C1 segment of cervical spinal cord (tissue), 14 donors: Measurements from ENCODE around the gene ARHGAP18.

ENCODE experiments used
- DNase-seq, 14 donors: peaks; one replicate each; lab custom pipeline; 2025; lab: John Stamatoyannopoulos, UW

ARHGAP18 gene

DNA sequence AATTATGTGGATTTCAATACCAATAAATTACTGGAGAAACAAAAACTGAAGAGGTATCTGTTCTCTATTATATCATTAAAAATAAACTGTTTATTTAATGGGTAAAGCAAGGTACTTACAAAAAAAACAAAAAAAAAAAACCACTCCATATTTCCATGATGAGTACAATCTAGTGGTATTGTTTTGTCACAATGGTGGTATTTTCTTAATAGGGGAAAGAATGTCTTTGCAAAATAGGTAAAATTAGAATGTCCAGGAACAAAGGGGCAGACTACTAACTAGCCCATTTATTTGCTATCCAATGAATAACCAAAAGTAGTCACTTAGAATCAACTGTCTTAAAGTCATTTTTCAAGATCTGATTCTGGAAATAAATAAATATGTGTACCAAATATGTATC lies 92.0 kb downstream of the ARHGAP18 start:
- DNase-seq = no peak

DNA sequence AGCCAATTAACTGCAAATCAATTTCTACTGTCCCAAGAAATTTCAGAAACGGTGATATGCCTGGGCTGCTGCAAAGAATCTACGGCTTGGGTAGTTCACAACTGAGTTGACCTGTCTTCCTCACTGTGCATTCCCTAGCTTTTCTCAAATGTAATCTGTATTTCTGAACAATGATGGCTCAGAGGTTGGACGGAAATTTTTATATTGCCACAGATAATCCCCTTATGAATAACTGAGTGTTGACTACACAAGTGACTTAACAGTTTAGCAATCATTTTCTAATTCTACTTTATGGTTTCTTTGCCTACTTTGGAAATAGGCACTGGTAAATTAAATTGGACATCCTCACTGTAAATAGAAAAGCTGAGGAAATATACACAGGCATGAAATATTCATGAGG lies 94.5 kb downstream of the ARHGAP18 start:
- no peak for DNase-seq

DNA sequence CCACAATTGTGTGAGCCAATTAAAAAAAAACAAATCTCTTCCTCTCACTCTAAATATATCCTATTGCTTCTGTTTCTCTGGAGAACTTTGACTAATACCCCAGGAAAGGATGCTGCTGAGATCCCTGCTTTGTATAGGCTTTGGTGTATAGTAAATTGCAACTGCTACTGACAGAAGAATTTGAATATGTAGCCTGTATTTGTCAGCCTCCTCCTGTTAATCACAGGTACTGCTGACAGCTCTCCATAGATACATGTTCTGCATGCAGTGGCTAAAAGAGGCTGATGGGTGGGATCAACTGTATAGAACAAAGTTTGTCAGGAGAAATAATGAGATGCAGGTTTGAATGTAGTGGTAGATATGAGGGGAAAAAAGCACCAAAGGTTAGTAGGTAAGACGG lies 95.0 kb downstream of the ARHGAP18 start:
- no peak for DNase-seq

DNA sequence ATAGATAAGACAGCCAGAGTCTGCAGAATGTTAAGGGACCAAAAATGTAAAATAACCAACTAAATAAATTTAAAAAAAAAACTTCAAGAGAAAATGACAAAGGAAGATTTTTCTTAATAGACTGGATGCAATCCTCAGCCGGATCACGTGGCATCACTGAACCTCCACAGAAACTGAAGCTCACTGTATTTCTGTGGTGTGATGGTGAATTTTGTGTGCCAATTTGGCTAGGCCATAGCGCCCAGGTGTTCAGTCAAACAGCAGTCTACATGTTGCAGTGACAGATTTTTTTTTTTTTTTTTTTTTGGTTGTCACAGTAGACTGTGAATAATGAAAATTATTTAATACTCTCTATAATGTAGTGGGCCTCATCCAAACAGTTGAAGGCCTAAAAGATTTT lies 95.5 kb downstream of the ARHGAP18 start:
- DNase-seq = no peak

DNA sequence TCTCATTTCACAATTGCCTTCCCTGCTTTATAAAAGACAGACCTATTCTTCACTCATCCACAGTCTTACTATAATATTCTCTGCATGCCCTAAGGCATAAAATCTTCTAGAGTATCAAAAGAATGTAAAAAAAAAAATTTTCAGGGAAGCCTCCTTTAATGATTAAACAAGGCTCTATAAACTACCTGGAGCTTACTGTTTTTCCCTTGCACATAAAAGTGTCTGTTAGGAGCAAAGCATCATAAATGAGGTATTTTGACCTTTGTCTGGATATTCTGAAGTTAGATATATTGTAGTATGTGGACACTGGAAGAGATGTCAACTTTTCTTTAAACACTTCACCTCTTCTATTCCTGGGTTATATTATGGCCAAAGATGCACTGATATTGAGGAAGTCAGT lies 97.5 kb downstream of the ARHGAP18 start:
- DNase-seq = no peak

DNA sequence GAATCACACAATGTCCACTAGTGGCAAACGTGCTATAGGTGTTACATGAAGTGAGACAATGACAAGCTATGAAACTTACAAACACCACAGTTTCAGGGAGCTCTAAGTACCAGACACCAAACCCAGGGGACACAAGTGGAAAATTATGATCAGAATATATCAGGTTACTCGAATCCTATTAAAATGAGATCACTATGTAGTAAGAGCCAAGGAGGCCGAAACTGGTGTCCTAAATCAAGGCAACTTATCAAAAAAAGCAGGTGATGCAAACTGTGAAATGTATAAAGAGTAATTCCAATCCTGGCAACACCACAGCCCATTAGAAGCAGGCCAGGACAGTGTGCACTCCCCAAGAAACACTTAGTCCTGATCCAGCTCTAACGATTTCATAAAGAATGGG lies 100.3 kb downstream of the ARHGAP18 start:
- DNase-seq = no peak

DNA sequence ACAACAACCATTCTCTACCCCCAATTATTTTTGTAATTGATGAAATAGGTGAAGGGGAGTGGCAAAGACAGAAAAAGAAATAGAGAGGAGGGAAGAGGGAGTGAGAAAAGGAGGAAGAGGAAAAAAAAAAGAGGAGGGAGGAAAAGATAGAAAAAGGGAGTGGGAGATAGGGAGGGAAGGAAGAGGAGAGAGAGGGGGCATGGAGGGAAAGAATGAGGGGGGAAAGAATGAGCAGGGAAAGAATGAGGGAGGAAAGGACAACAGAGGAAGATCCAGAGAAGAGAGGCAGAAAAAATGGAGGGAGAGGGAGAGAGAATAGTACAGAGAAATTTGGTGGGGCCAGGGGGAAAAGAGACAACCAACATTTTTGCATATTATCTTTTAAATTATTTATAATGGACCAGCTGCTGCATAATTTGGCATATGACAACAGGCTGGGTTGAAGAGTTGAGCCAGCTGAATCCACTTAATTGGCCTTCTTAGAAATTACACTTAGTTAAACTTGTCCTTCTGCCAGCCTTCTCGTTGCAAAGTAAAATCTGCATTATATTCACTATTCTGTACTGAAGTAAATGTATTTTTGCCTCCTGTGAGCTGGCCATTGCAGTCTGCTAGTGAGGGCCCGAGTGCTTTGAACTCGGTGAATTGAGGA lies 101.0 kb downstream of the ARHGAP18 start:
- DNase-seq = no peak

DNA sequence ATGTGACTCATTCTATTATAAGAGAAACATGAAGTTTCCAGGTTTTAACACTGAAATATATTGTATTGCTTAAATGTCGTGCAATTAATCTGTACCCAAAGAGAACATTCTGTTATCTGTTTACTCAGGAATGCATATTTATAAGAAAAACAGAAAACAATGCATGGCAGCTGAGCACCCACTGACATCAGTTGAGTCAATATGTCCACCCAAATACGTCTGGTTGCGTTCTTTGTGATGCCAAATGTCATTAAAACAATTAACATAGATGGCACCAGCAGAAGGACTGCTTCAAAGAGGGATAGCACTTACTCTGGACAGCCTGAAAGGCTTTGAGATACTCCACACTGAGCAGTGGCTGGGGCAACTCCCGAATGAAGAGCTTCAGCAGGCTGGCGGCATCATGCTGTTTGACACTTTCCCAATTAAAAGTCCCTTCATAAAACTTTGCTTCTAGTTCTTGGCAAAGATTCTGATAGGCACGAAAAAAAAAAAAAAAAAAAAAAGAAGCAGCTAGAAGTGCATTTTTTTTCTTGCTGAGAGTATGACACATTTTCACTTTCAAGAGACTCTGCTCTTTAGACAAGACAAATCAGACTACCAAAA lies 102.3 kb downstream of the ARHGAP18 start:
- no peak for DNase-seq

DNA sequence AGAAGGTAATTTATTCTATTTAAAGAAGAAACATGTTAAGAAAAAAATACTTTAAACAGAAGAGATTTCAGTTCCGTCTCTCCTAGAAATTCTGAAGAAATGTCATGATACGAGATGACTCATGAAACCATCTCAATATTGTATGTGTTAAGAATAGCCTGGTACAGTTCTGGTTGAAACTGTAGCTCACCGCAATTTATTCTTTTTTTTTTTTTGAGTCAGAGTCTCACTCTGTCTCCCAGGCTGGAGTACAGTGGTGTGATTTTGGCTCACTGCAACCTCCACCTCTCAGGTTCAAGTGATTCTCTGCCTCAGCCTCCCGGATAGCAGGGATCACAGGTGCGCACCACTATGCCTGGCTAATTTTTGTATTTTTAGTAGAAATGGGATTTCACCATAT lies 103.3 kb downstream of the ARHGAP18 start:
- no peak for DNase-seq

DNA sequence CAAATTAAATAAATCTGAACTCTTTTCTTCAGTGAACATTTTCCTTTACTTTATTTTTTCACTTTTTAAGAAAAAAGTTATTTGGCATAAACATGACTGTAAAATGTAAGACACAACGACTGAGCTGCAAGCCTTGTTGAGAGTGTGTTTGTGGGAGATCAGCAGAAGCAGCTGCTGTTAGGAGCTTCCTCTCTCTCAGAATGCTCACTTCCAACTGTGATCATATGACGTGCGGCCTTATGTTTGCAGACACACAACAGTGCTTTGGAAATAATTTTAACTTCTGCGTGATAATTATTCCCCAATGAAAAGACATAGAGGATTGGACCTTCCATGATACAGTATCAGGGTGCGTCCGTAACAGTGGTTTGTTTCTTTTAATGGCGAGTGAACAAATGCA lies 104.0 kb downstream of the ARHGAP18 start:
- no peak for DNase-seq

DNA sequence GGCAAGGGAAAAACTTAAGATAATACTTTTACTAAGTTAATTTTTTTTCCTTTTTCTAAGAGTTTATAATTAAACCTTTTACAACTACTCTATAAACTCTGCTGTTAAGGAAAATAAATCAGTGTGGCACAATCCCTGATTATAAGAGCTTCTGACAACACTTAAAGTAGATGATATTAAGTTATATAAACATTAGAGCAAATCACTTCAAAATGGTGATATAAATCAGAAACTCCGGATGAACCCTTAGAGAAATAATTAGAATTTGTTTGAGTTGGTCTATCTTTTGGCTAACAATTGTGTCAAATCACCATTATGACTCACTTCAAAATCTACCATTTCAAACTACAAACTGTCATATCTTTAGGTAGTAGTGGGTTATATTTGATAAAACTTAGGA lies 104.9 kb downstream of the ARHGAP18 start:
- no peak for DNase-seq

DNA sequence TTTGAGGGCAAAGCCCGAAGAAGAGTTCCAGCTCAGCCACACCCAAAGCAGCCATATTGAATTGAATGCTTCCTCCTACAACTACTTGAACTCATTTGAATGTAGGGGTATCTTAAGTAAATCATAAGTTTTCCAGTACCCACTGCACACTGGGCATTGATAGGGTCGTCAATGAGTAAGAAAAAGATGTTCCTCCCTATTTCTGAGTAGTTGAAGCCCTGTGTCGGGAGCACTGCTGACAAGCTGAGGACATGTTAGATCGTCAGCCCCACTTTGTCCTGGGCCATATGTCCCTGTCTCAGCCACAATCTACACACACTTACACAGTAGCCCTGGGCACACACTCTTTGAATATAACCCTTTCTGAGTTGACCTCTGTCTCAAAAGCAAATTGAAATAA lies 105.7 kb downstream of the ARHGAP18 start:
- DNase-seq = no peak

DNA sequence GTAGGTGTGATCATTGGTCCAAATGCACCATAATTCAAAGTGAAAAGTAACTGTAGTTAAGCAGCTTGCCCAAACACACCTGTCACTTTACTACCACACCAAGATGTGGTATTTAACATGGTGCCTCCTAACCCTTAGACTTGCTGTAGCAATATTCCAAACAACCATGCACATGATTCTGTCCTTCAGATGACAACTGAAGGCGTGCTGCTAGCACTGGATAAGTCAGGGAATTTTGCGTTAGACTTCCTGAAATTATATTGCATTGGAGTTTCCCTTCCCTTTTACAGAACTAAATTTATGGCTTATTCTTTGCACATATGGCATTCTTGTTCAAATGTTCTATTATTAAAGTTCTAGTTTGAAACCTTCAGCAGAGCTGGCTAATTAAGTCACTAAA lies 106.2 kb downstream of the ARHGAP18 start:
- no peak for DNase-seq

DNA sequence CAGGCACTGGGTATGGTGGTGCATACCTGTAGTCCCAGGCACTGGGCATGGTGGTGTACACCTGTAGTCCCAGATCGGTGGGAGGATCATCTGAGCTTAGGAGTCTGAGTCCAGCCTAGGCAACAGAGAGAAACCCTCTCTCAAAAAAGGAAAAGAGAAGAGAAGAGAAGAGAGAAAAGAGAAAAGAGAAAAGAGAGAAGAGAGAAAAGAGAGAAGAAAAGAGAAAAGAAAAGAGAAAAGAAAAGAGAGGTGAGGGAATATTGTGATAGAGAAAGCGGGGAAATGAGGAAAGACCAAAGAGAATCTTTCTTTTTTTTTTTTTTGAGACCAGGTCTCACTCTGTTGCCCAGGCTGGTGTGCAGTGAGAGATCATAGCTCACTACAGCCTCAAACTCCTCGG lies 108.7 kb downstream of the ARHGAP18 start:
- no peak for DNase-seq

DNA sequence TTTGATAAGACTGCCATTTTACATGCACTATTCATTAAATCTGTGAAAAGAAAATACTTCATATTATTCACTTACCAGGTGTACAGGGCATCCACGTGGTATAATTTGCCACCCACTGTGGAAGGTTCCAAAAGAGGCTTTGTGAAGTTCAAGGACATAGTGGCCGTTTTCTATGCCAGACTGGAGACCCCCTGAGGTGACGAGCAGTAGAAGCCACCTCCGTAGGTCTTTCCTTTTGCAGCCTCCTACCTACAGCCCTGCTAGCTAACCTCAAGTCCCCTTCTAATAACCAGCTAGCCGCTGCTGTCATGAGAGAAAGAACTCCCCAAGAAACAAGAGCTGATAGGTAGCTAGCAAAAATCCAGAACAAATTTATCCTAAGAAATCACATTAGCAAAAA lies 110.5 kb downstream of the ARHGAP18 start:
- DNase-seq = no peak

DNA sequence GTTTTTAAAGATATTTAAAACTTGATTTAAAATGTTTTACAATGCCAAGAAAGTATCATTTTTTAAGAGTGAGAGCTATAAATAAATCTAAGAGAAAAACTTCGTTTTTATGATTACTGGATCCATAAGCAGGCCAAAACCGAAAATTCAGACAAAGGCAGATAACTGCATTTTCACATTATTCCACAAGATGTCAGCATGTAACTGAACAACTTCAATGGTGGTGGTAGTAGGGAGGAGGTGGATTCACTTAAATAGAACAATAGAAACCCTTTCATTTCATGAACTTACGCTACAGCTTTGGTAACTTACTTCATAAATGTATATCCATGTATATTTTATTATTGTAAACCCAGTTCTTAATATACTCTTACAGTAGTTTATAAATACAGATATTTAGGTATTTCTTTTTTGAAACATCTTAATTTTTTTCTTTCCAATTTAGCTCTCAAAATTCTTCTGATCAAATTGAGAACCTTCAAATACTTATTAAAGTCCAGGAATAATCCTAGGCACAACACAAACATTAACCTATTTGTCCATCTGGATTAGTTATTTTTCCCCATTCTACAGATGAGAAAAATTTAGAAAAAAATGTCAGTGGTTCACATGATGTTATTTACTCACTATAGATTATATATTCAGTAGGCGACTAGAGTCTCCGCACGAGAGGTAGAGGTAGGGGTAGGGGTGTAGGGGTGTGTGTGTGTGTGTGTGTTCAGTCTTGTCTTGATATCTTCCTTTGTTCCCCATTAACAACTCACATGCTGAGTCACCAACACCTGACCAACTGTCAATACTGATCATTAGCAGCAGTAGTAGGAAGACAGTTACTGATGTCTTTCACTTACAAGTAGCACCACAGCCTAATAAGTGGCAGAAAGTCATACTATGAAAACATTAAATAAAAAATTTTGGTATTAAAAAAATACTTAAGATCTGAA lies 111.5 kb downstream of the ARHGAP18 start:
- DNase-seq = peak in 1 of 14 donors; percentile 3

DNA sequence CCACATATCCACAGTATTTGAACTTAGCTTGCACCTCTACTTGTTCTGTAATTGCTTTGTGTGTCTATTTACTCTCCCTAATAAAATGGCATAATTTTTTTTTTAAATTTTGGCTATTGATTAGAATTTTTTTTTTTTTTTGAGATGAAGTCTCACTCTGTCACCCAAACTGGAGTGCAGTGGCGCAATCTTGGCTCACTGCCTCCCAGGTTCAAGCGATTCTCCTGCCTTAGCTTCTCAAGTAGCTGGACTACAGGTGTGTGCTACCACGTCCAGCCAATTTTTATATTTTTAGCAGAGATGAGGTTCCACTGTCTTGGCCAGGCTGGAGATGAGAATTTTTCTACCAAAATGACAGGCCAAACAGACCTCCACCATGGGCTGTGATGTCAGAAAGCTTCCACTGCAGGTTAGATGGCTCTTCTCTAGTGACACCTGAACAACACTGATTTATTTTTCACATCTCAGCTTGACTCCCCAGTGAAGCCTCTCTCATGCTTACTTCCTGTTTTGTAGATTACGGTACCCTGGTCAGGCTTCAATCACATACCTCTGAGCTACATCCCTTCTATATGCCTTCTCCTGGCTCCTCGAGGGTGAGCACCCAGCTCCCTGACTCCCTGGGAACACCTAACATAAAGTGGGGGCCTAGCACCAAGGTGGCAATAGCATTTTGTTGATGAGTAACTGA lies 112.8 kb downstream of the ARHGAP18 start:
- no peak for DNase-seq

DNA sequence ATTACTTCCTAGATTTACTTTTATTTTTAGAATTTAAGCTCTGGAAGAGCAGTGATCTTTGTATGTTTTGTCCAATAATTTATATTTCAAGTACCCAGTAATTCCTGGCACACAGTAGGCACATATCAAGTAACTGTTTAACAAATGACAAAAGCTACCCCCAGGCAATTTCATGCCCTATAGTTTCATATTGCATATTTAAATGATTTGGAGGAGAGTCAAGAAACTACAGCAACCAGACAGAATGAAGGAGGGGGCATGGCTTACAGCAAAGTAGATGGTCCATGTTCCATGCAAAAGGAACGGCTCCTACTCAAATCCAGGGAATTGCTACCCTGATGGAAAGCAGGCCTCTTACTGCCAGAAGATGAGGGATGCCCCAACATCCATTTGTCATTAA lies 113.5 kb downstream of the ARHGAP18 start:
- DNase-seq = no peak

DNA sequence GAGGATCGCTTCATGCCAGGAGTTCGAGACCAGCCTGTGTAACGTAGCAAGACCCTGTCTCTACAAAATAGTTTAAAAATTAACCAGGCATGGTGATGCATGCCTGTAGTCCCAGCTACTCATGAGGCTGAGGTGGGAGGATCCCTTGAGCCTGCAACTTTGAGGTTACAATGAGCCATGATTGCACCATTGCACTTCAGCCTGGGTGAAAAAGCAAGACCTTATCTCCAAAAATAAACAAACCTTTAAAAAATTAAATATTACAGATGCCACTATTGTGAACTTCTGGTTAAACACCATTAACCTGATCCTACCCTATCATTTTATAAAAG lies 116.8 kb downstream of the ARHGAP18 start:
- no peak for DNase-seq

DNA sequence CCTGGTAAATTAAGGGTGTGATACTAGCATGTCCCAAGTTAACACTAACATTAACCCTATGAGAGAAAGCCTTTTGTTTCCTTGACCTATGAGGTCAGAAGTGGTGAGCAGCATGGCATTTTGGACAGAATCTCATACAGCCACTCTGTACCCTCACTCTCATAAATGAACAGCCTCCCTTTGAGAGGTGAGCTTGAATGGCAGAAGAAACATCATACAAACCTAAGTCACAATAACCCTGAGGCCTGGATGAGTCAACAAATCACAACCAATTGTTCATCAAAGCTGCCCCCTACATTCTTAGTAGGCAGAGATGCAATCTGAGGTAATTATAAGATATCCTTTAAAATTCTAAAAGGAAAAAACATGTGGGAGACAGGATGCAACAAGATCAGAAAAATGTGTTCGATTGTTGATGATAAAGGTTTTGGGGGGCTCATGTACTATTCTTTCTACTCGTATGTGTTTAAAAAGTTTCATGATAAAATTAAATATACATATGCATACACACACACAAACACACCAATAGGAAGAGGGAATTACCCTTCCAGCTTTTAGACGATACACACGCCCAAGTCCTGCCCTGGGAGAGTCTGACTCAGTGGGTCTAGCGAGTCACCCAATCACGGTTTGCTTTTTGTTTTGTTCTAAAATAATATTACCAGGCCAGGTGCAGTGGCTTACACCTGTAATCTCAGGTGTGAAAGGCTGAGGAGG lies 117.3 kb downstream of the ARHGAP18 start:
- DNase-seq = no peak

DNA sequence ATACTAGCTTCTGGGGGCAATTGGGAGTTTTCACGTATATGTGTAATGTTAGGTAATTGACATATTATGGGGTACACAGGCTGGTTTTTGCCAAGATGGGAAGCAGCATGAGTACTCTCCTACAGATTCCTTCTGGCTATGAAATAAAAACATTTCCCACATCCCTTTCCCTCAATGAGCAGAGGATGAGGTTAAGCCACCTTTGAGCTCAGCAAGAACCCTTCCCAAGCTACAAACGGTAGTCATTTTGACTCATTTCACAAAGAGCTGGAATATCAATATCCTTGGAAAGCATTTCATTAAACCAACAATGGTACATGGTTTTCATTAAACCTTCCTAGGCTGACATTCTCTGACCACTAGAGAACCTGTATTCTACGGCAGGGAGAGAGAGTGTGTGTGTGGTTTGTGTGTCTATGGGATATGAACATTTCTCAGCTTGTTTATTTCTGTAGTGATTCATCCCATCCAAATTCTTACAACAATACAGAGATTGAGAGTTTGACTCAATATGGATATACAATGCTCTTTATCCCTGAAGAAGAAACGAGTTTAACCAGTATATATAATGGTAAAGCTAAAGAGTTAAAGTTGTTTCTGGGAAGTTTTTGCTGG lies 119.5 kb downstream of the ARHGAP18 start:
- DNase-seq = no peak
